ENCODE results near the gene TRIO.

Gene TRIO

GRCh38 chr5:14281746-14282181, 138.6 kb downstream of the TRIO start:
- in situ Hi-C loops (cut with MboI; ENCODE audit: low sequenced_read_pairs): no loop called here

DNA sequence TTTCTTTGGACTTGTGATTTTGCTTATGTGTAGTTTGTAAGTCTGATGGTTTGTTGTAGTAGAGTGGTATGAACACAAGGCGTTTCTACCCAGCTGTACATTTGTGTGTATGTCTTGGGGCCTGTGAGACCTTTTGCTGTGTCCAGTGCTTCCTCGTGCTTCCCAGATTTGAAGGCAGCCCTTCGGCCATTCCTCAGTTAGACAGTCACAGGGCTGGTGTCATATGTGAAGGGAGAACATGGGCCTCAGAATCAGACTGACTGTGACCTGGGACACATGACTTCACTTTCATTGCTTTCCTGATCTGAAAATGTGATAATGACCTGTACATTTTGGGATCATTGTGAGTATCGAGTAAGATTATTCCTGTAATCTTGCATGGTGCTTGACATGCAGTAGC, 140.0 kb downstream of the TRIO start:
- in situ Hi-C loops (cut with MboI; ENCODE audit: low sequenced_read_pairs): no loop called here

GRCh38 chr5:14284392-14285148, 141.4 kb downstream of the TRIO start:
- in situ Hi-C loops (cut with MboI; ENCODE audit: low sequenced_read_pairs): no loop called here

DNA sequence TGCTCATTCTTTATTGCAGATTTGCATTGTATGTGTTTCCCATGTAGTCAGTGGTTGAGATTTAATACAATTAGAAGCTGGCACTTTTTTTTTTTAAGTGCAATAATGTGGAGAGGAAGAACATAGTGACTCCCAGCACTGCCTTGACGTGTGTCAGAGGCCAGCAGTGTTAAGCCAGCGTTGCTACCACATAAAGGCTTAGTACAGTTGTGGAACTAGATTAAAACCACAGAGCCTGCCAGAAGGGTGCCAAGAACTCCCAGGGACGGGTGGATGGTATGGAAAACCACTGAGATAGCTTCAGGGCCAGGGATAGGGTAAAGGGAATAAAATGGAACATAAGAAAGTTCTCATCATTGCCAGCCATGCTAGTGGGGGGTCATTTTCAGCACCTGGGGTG, 142.9 kb downstream of the TRIO start:
- in situ Hi-C loops (cut with MboI; ENCODE audit: low sequenced_read_pairs): no loop called here

- in situ Hi-C loops (cut with MboI; ENCODE audit: low sequenced_read_pairs): no loop called here
Measured at GRCh38 chr5:14286574-14287421, 143.7 kb downstream of the TRIO start.

- in situ Hi-C loops (cut with MboI; ENCODE audit: low sequenced_read_pairs): no loop called here
Measured at GRCh38 chr5:14292766-14293658, 149.9 kb downstream of the TRIO start.

GRCh38 chr5:14295610-14296009, 152.5 kb downstream of the TRIO start:
- in situ Hi-C loops (cut with MboI; ENCODE audit: low sequenced_read_pairs): no loop called here

DNA sequence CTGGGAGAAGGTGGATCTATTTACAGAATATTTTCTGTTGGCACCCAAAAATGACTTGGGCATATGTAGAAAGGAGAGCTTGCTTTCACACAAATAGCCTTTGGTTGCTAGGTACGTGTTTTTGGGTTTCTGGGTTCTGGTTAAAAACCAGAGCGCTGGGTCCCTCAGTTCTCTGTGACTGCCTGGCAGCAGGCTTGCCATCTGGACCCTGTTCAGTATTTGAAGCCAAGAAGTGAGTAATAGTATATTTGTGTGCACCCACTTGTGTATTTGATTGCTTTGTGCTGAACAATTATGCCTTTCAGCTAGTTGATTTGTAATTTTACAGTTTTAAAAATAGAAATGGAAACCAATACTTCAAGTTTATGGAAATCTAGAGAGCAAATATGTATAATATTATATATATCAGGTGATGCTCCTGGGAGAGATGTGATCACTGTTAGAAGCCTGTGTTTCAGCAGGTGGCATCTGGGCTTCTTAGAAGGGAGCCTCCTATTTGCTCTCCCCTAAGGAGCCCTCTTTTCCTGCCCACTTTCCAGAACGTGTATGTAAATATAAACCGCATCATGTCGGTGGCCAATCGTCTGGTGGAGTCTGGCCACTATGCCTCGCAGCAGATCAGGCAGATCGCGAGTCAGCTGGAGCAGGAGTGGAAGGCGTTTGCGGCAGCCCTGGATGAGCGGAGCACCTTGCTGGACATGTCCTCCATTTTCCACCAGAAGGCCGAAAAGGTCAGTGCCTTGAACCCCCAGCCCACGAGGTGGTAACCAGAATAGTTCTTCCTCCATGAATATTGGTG, 153.6 kb downstream of the TRIO start:
- in situ Hi-C loops (cut with MboI; ENCODE audit: low sequenced_read_pairs): no loop called here

GRCh38 chr5:14297697-14298096, 154.6 kb downstream of the TRIO start:
- in situ Hi-C loops (cut with MboI; ENCODE audit: low sequenced_read_pairs): no loop called here

- in situ Hi-C loops (cut with MboI; ENCODE audit: low sequenced_read_pairs): no loop called here
Measured at GRCh38 chr5:14298126-14298847, 155.1 kb downstream of the TRIO start.

GRCh38 chr5:14299666-14300065, 156.5 kb downstream of the TRIO start:
- in situ Hi-C loops (cut with MboI; ENCODE audit: low sequenced_read_pairs): no loop called here

- in situ Hi-C loops (cut with MboI; ENCODE audit: low sequenced_read_pairs): no loop called here
Measured at GRCh38 chr5:14301186-14301585, 158.0 kb downstream of the TRIO start.

DNA sequence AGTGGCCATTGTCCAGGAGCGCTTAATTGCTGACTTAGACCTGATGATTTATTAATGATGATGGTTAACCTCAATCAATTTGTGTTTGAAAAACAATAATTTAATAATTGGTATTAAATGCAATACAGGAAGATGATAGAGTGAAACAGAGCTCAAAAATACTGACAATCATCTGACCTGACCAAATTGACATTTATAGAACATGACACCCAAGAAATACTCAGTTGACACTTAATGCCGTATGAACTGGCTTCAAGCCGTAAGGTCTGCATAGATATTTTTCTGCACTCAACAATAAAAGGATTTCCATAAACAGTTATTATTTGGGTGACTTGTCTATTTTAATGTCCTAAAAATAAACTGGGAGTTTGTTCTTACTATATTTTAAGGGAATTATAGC, 159.2 kb downstream of the TRIO start:
- in situ Hi-C loops (cut with MboI; ENCODE audit: low sequenced_read_pairs): no loop called here

DNA sequence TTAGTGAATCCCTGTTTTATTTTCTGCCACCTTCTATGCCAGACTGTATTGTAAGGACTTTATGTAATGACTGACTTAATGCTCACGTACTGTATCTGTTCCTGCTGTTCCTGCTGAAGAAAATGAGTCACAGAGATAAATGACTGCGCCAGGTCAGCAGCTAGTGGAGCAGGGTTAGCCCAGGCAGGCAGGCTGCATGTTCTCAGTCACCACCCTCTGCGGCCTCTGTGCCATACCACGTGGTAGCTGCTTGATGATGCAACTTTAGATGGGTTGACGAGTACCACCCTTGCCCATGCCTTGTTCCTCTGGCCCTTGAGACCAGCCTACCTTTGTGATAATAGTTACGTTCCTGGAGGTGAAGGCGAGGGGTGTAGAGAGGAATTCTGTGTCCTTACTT, 161.9 kb downstream of the TRIO start:
- in situ Hi-C loops (cut with MboI; ENCODE audit: low sequenced_read_pairs): no loop called here

DNA sequence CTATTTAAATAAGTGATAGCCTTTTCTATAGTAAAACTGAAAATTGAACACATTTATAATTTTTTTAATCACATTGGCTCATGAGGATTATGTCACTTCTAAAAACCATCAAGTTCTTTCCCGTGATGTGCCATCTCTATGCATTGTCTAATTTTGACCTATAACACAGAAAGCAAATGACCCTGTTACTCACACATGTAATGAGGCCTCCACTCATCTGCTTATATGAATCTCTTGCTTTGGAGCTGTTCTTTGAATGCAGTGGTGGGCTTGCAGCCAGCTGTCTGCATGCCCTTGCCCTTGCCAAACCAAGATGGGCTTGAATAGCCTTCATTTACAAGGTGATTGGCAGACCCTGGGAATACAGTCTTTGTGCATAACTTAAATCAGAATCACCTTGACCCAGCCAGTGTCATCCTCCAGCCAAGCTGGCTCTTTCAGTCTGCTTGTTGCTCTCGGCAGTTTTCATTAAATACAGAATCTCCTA, 163.2 kb downstream of the TRIO start:
- in situ Hi-C loops (cut with MboI; ENCODE audit: low sequenced_read_pairs): no loop called here

DNA sequence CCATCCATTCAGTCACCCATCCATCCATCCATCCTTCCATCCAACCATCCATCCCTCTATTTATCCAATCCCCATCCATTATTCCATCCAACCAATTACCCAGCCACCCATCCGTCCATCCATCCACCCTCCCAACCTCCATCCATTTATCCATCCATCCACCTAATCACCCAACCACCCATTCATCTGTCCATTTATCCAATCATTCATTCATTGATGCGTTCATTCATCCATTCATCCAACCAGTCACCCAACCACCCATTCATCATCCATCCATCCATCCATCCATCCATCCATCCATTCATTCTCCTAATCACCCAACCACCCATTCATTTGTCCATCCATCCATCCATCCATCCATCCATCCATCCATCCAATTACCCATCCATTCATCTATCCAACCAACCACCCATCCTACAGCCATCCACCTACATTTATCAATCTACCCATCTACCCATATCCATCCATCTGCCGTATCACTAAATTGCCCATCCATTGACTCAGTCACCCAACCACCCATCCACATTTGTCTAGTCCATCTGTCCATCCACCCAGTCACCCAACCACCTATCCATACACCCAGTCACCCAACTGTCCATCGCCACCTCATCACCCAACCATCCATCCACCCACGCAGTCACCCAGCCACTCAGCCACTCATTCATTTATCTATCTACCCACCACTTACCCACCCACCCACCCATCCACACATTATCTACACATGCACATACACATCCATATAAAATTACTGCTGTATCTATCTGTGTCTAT, 165.4 kb downstream of the TRIO start:
- in situ Hi-C loops (cut with MboI; ENCODE audit: low sequenced_read_pairs): no loop called here

DNA sequence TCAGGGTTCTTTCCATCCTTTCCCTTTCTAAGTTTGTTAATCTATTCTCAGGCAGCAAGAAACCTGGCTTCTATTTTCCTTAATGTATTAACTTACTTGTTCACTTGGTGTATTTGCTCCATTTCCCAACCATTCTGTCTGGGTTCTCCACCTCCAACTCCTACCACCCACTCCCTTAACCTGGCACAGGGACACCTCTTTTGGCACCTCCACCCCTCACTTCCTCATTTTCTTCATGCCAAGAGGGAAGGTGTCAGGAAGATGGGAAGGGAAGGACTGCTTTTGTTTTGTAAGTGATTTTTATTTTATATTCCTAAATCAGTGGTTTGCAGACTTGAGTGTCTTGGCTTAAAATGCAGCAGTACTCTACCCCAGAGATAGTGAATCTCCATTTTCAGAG, 166.1 kb downstream of the TRIO start:
- in situ Hi-C loops (cut with MboI; ENCODE audit: low sequenced_read_pairs): no loop called here

GRCh38 chr5:14309878-14310531, 166.9 kb downstream of the TRIO start:
- in situ Hi-C loops (cut with MboI; ENCODE audit: low sequenced_read_pairs): no loop called here
